Thyroid gland (tissue), 4 donors: ENCODE measurements around the gene MIXL1.

ENCODE experiments used
- POLR2A ChIP-seq, 2 donors: fragments of 450-650 bp; IDR thresholded peaks; one replicate each; pipeline ENCODE4 v1.6.1; 2017; ENCODE audit warnings: antibody characterized with exemption in 2 of 2, mild to moderate bottlenecking in 2 of 2, moderate library complexity in 1 of 2
- TF ChIP-seq, protein P1 (sequence below), 6 experiments: fragments of 200-600 bp in 3 of 6; fragments of 450-650 bp in 3 of 6; sonication (generic) in 3 of 6; IDR thresholded peaks; one replicate each; pipeline ENCODE4 v1.5.1; 2016 to 2019; ENCODE audit warnings: antibody characterized with exemption in 6 of 6, mild to moderate bottlenecking in 2 of 6, inconsistent platforms in 1 of 6, moderate library complexity in 1 of 6

DNA sequence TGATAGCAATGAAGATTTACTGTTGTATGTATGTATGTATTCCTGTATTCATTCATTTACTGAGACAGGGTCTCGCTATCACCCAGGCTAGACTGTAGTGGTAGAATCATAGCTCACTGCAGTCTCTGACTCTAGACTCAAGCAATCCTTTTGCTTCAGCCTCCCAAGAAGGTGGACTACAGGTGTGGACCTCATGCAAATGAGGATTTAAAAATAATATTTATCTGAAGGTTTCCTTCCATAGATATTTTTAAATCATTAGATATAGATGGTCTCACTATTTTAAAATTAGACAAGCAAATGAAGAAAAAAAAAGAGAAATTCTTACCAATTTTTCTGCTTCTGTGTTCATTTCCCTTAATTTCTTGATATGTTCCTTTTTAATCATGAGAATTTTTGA, 27.0 kb downstream of the MIXL1 start:
- TF ChIP-seq, protein P1, sequence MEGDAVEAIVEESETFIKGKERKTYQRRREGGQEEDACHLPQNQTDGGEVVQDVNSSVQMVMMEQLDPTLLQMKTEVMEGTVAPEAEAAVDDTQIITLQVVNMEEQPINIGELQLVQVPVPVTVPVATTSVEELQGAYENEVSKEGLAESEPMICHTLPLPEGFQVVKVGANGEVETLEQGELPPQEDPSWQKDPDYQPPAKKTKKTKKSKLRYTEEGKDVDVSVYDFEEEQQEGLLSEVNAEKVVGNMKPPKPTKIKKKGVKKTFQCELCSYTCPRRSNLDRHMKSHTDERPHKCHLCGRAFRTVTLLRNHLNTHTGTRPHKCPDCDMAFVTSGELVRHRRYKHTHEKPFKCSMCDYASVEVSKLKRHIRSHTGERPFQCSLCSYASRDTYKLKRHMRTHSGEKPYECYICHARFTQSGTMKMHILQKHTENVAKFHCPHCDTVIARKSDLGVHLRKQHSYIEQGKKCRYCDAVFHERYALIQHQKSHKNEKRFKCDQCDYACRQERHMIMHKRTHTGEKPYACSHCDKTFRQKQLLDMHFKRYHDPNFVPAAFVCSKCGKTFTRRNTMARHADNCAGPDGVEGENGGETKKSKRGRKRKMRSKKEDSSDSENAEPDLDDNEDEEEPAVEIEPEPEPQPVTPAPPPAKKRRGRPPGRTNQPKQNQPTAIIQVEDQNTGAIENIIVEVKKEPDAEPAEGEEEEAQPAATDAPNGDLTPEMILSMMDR (IDR thresholded peaks at IDR 0.05), result no peak
- TF ChIP-seq POLR2A (IDR thresholded peaks at IDR 0.05), result no peak
